Neural cell (in vitro differentiated cells): ENCODE measurements around the gene RAC3. TPM values are rescaled to one million over a fixed set of nuclear protein-coding genes. Genes with fewer than 3 reads are reported as not detected.

Experiments used
- H2AFZ ChIP-seq: fragments of 200-600, 300-800 bp; sonication (generic), shearing (Covaris generic); 2 replicates; pipeline ENCODE4 v1.6.0; 2014; ENCODE audit warnings: low read depth, mild to moderate bottlenecking, antibody characterized with exemption, low read length, moderate library complexity
- H3F3A ChIP-seq: fragments of 200-600 bp; shearing (Covaris generic); 2 replicates; pipeline ENCODE4 v1.6.1; 2016; ENCODE audit warnings: mild to moderate bottlenecking, moderate library complexity, mixed read lengths, antibody characterized with exemption, low read length; ENCODE audit not compliant: insufficient read depth, poor library complexity, severe bottlenecking
- H3K27ac ChIP-seq: fragments of 200-600, 300-800 bp; sonication (generic), shearing (Covaris generic); 2 replicates; pipeline ENCODE4 v1.5.1; 2014; ENCODE audit warnings: mild to moderate bottlenecking, low read length, moderate library complexity
- H3K27me3 ChIP-seq: fragments of 300-800, 200-600 bp; sonication (generic), shearing (Covaris generic); 2 replicates; pipeline ENCODE4 v1.6.0; 2014; ENCODE audit warnings: mild to moderate bottlenecking, low read depth, low read length, moderate library complexity; ENCODE audit not compliant: insufficient read depth
- H3K36me3 ChIP-seq: fragments of 300-800, 200-600 bp; sonication (generic), shearing (Covaris generic); 2 replicates; pipeline ENCODE4 v1.5.1; 2014; ENCODE audit warnings: mild to moderate bottlenecking, antibody characterized with exemption, low read length, moderate library complexity; ENCODE audit not compliant: insufficient read depth
- H3K4me2 ChIP-seq: fragments of 300-800, 200-600 bp; sonication (generic), shearing (Covaris generic); 2 replicates; pipeline ENCODE4 v1.6.0; 2014; ENCODE audit warnings: mild to moderate bottlenecking, low read length
- H3K4me3 ChIP-seq: fragments of 300-800, 200-600 bp; sonication (generic), shearing (Covaris generic); 2 replicates; pipeline ENCODE4 v1.5.1; 2014; ENCODE audit warnings: mild to moderate bottlenecking, low read length, moderate library complexity
- H3K79me2 ChIP-seq: fragments of 200-600 bp; shearing (Covaris generic); replicated peaks from 2 replicates; pipeline ENCODE4 v1.6.0; 2014; ENCODE audit warnings: mild to moderate bottlenecking, low read length, moderate library complexity; ENCODE audit not compliant: insufficient read depth
- H3K9ac ChIP-seq: fragments of 300-800, 200-600 bp; sonication (generic), shearing (Covaris generic); 2 replicates; pipeline ENCODE4 v1.6.1; 2016; ENCODE audit warnings: mild to moderate bottlenecking, low read length, mixed read lengths
- H3K9me2 ChIP-seq: fragments of 200-600 bp; shearing (Covaris generic); 2 replicates; pipeline ENCODE4 v1.6.1; 2016; ENCODE audit warnings: mild to moderate bottlenecking, low read length, mixed read lengths; ENCODE audit not compliant: insufficient read depth
- H3K9me3 ChIP-seq: fragments of 200-600, 300-800 bp; sonication (generic), shearing (Covaris generic); 2 replicates; pipeline ENCODE4 v1.6.1; 2016; ENCODE audit warnings: mild to moderate bottlenecking, mixed run types, low read length, moderate library complexity, mixed read lengths
- H4K20me1 ChIP-seq: fragments of 200-600 bp; shearing (Covaris generic); 2 replicates; pipeline ENCODE4 v1.6.1; 2016; ENCODE audit warnings: mild to moderate bottlenecking, mixed run types; ENCODE audit not compliant: insufficient read depth
- CTCF ChIP-seq: fragments of 450-650 bp; IDR thresholded peaks from 2 replicates; pipeline ENCODE4 v1.5.1; 2014; ENCODE audit warnings: antibody characterized with exemption, mild to moderate bottlenecking, moderate library complexity; ENCODE audit not compliant: poor library complexity, severe bottlenecking
- EP300 ChIP-seq: fragments of 450-650 bp; conservative IDR thresholded peaks from 2 replicates; pipeline ENCODE4 v1.6.1; 2014; ENCODE audit warnings: antibody characterized with exemption, mild to moderate bottlenecking, moderate library complexity; ENCODE audit not compliant: poor library complexity, severe bottlenecking
- EZH2 ChIP-seq: fragments of 200-600, 300-800 bp; shearing (Covaris generic), sonication (generic); IDR thresholded peaks from 2 replicates; pipeline ENCODE4 v1.6.1; 2014; ENCODE audit warnings: antibody characterized with exemption, low read length, borderline replicate concordance, mild to moderate bottlenecking; ENCODE audit not compliant: insufficient read depth, poor library complexity, severe bottlenecking
- MXI1 ChIP-seq: fragments of 450-650 bp; conservative IDR thresholded peaks from 2 replicates; pipeline ENCODE4 v1.6.1; 2014; ENCODE audit warnings: antibody characterized with exemption, mild to moderate bottlenecking; ENCODE audit not compliant: poor library complexity, severe bottlenecking
- POLR2AphosphoS5 ChIP-seq: IDR thresholded peaks from 2 replicates; pipeline ENCODE4 v1.6.1; 2012
- RAD21 ChIP-seq: fragments of 450-650 bp; conservative IDR thresholded peaks from 2 replicates; pipeline ENCODE4 v1.6.1; 2014; ENCODE audit warnings: antibody characterized with exemption, mild to moderate bottlenecking, moderate library complexity
- SMC3 ChIP-seq: fragments of 450-650 bp; conservative IDR thresholded peaks from 2 replicates; pipeline ENCODE4 v1.6.1; 2014; ENCODE audit warnings: antibody characterized with exemption, mild to moderate bottlenecking, moderate library complexity; ENCODE audit not compliant: poor library complexity
- TAF1 ChIP-seq: IDR thresholded peaks from 2 replicates; pipeline ENCODE4 v1.6.1; 2012; ENCODE audit warnings: low read depth
- polyA plus RNA-seq: library from polyadenylated mRNA; depleted of rRNA; stranded (reverse); fragments of >200 nt; gene quantifications from 2 replicates; pipeline ENCODE4 v1.2.3, GENCODE V29; 2014
- TF ChIP-seq, protein P1 (sequence below): IDR thresholded peaks from 2 replicates; pipeline ENCODE4 v1.6.1; 2012; ENCODE audit warnings: borderline replicate concordance

RAC3 gene
- polyA plus RNA-seq, 1 donor from 2014 or later = 211 TPM

- no peaks in the 10 kb centered on the region for H3K27me3 ChIP-seq
- H3K4me2 ChIP-seq = no peak overlapping the region
- TF ChIP-seq, protein P1, sequence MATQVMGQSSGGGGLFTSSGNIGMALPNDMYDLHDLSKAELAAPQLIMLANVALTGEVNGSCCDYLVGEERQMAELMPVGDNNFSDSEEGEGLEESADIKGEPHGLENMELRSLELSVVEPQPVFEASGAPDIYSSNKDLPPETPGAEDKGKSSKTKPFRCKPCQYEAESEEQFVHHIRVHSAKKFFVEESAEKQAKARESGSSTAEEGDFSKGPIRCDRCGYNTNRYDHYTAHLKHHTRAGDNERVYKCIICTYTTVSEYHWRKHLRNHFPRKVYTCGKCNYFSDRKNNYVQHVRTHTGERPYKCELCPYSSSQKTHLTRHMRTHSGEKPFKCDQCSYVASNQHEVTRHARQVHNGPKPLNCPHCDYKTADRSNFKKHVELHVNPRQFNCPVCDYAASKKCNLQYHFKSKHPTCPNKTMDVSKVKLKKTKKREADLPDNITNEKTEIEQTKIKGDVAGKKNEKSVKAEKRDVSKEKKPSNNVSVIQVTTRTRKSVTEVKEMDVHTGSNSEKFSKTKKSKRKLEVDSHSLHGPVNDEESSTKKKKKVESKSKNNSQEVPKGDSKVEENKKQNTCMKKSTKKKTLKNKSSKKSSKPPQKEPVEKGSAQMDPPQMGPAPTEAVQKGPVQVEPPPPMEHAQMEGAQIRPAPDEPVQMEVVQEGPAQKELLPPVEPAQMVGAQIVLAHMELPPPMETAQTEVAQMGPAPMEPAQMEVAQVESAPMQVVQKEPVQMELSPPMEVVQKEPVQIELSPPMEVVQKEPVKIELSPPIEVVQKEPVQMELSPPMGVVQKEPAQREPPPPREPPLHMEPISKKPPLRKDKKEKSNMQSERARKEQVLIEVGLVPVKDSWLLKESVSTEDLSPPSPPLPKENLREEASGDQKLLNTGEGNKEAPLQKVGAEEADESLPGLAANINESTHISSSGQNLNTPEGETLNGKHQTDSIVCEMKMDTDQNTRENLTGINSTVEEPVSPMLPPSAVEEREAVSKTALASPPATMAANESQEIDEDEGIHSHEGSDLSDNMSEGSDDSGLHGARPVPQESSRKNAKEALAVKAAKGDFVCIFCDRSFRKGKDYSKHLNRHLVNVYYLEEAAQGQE = no peak
- TF ChIP-seq EZH2 (no peak), MXI1 (no peak), POLR2AphosphoS5 (no peak), EP300 (no peak), SMC3 (no peak), RAD21 (no peak), TAF1 (no peak), CTCF (no peak)
- H3K9ac ChIP-seq = no peak overlapping the region
- no peaks in the 10 kb centered on the region for H3K9me2 ChIP-seq
- H3K79me2 ChIP-seq = peaks cover 11% of the 10 kb centered on the region
- H4K20me1 ChIP-seq = no peaks in the 10 kb centered on the region
- H3F3A ChIP-seq = no peaks in the 10 kb centered on the region
- no peak overlapping the region for H3K27ac ChIP-seq
- no peaks in the 10 kb centered on the region for H3K36me3 ChIP-seq
- no peaks in the 10 kb centered on the region for H3K9me3 ChIP-seq
- no peak overlapping the region for H3K4me3 ChIP-seq
- no peak overlapping the region for H2AFZ ChIP-seq
These were observed 13.1 kb upstream of the RAC3 start for GRCh38 chr17:82018152-82018988.

DNA sequence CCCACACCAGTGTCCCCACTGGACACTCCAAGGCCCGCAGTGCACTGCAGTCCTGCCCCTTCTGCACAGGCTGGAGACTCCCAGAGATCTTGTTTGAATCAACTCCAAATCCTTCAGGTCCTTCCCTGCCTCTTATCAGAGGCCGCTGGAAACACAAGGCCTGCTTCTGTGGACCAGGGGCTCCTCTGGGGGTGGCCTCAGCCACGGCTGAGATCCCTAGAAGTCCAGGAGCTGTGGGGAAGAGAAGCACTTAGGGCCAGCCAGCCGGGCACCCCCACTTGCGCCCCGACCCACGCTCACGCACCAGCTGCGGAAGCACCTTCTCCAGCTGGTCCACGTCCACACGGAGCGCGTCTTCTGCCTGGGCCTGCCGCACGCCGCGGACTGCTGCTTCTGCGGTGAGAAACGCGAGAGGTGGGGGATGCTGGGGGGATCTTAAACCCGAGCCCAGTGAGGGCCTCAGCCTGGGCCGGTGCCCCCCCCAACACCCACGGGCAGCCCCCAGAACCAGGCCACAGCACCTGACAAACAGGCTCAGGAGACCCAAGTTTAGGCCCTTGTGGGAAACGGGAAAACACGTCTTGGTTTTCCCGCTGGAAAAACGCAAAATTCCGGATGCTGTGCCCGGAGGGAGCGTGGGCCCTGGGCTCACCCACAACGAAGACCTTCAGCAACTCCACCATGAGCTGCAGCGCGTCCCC, 12.3 kb upstream of the RAC3 start:
- Histone ChIP-seq H3K27ac (no peak overlapping the region), H4K20me1 (no peaks in the 10 kb centered on the region), H3K36me3 (no peaks in the 10 kb centered on the region), H3K4me2 (no peak overlapping the region), H3F3A (no peaks in the 10 kb centered on the region), H3K9me3 (no peaks in the 10 kb centered on the region), H2AFZ (no peak overlapping the region), H3K79me2 (peaks cover 11% of the 10 kb centered on the region), H3K27me3 (no peaks in the 10 kb centered on the region), H3K9me2 (no peaks in the 10 kb centered on the region), H3K4me3 (no peak overlapping the region), H3K9ac (no peak overlapping the region)
- TF ChIP-seq CTCF = no peak
- no peak for TF ChIP-seq EP300
- no peak for TF ChIP-seq MXI1
- no peak for TF ChIP-seq RAD21
- no peak for TF ChIP-seq POLR2AphosphoS5
- TF ChIP-seq EZH2 = no peak
- TF ChIP-seq, protein P1 = no peak
- no peak for TF ChIP-seq TAF1
- no peak for TF ChIP-seq SMC3
